GM21447 (cell line): ENCODE data around the gene HDGFL3.

ENCODE experiments used
- ATAC-seq: cut with Tn5 transposase; IDR thresholded peaks from one replicate; pipeline ENCODE4 v1.9.1; 2021; ENCODE audit not compliant: unreplicated experiment

The HDGFL3 gene

GRCh38 chr15:83129791-83130190 is 77.8 kb downstream of the HDGFL3 start:
- ATAC-seq: no peak

- no peak for ATAC-seq
Measured at GRCh38 chr15:83127547-83128150, 80.0 kb downstream of the HDGFL3 start.

DNA sequence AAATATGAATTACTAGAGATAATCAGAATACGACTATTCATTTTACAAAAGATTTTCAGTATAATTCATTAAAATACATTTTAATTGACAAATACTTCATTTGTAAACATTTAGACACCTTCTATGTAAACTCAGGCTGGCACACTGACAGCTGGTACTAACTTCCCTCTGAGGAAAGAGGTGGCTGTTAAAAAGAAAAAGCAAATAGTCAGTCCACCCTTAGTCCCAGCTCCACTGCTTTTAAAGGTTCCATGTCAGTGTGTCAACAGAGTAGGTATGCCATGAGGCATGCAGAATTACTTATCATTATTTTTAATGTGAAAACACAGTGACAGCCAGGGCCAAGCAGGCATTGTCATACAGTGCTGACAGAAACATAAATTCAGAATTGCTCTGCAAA is 84.1 kb downstream of the HDGFL3 start:
- ATAC-seq: no peak

GRCh38 chr15:83119968-83120581 is 87.5 kb downstream of the HDGFL3 start:
- no peak for ATAC-seq

GRCh38 chr15:83118968-83119367 is 88.7 kb downstream of the HDGFL3 start:
- ATAC-seq: no peak

DNA sequence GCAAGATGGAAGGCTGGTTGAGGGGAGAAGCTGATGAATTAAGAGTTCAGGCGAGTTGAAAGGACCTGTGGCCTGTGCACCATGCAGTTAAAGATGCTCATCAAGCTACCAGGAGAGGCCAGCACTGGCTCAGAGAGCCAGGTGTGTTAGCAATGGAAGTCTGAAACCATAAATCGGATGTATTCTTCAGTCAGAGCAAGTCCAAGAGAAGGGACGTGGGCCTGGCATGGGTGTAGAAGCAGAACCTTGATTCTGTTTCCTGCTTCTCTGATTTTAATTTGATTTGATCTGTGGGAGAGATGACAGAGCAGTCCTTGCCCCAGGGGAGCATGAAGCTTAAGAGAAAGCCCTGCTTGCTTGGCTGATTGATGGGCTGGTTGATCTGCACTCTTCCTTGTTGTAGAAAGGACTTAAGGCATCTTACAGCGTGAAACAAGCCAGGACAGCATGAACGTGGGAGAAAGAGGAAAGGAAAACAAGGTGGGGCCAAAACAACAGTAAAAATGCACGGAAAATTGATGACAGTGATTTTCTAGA is 89.3 kb downstream of the HDGFL3 start:
- ATAC-seq: no peak

- ATAC-seq: peak; percentile 58
Measured at GRCh38 chr15:83115831-83116565, 91.6 kb downstream of the HDGFL3 start.

DNA sequence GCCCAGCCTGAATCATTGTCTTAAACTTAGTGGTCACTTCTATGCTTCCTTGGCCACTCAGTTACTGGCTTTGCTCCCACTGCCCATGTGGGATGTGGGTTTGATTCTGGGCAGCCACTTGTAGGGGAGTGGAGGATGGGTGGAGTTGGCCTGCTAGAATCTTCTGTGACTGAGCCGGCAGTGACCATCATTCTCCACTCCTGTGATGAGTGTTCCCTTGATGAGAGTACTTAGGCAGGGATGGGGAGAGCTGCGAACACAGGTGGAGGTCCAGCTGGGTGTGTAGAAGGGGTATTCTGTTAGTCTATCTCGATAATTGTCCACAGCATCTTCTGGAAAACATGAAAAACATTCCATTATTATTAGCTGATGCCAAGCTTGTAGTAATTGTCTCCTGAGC is 92.2 kb downstream of the HDGFL3 start:
- no peak for ATAC-seq

DNA sequence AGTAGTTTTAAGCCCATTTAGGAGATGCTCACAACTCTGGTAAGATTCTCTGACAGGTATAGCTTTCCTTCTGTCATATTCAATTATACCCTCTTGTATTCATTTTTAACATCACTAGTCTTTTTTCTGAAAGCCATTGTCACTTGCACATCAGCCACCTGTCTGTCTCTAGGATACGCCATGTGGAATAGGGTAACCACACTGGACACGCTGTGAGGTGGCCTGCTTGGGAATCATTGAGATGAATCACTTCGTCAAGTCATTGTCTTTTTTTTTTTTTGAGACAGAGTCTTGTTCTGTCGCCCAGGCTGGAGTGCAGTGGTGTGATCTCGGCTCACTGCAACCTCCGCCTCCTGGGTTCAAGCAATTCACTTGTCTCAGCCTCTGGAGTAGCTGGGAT is 92.8 kb downstream of the HDGFL3 start:
- no peak for ATAC-seq

GRCh38 chr15:83113881-83114674 is 93.5 kb downstream of the HDGFL3 start:
- no peak for ATAC-seq

- no peak for ATAC-seq
Measured at GRCh38 chr15:83112956-83113299, 94.7 kb downstream of the HDGFL3 start.

DNA sequence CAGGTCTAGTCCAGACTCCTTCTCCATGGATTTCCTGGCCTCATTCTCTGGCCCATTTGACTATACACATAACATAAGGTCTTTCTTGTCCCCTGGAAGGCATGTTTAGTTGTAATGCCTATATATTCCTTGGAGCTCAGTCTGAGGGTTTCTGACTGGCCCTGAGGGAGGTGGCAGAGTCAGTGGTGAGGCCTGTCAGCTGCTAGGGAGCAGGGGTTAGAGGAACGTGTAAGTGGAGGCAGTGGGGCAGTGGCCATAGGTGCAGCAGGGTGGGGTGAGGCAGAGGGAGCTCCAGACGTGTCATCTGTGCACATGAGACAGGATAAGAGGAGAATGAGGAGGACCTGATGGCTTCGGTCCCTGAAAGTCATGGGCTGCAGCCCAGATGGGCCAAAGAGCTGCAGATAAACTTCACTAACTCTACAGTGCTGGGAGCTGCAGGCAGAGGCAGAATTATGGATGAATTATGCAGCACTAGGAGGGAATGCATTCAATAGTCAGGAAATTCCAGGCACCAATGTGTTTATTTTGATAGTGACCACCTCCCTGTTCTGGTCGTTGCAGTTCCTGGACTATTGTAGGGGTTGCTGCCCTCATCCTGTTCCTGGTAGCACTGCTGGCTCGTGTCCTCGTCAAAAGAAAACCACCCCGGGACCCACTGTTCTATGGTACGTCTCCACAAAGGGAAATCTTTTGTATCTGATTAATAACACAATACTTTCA is 95.2 kb downstream of the HDGFL3 start:
- no peak for ATAC-seq

- no peak for ATAC-seq
Measured at GRCh38 chr15:83111149-83111548, 96.5 kb downstream of the HDGFL3 start.

GRCh38 chr15:83110381-83110780 is 97.2 kb downstream of the HDGFL3 start:
- ATAC-seq: no peak

DNA sequence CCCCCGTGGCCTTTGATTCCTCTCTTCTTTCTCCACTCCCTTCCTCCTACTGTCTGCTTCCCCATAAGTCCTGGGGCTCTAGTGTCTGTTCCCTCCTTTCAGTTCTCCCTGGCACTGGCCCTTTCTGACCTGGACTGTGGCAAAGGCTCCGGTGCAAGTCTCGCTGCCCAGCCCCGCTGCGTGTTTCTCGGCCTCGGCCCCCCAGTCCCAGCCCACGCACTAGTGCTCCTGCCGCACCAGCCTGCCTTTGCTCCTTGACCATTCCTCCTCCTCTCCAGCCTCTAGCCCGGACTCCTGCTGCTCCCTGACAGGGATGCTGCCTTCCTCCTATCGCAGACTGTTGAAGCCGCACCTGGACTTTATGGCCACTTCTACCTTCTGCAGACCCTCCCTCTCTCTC is 98.1 kb downstream of the HDGFL3 start:
- no peak for ATAC-seq

- peak; percentile 79 for ATAC-seq
Measured at GRCh38 chr15:83108266-83109219, 99.1 kb downstream of the HDGFL3 start.

- ATAC-seq: no peak
Measured at GRCh38 chr15:83107841-83108181, 99.8 kb downstream of the HDGFL3 start.

GRCh38 chr15:83106994-83107840 is 100.4 kb downstream of the HDGFL3 start, which contains the start of gene TM6SF1:
TSS of gene TM6SF1 (plus strand) at chr15:83107645. CDS start at chr15:83107681, 36 bp downstream.
- ATAC-seq: no peak

DNA sequence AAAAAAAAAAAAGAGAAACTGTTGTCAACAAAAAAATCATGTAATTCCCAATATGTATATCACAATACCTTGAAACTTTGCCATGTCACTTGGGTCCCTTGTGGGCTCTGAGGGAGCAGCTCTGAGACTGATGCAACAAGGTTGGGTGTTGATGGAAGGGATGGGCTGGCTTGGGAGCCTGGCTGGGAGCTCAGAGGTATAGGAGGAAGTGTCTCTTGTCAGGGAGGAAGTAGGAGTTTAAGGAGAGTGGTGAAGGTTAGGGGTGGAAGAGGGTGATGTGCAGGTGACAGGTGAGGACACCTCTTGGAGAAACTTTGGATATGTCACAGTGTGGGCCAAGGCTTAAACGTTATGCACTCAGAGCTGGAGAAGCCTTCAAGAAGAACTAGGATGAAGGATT is 102.2 kb downstream of the HDGFL3 start:
- ATAC-seq: no peak
